OCI-LY7 (cell line): ENCODE data around the gene PPM1L. TPM values are rescaled to one million over a fixed set of nuclear protein-coding genes. Genes with fewer than 3 reads are reported as not detected.

ENCODE experiments used
- BruUV-seq: library from RNA; stranded (reverse); fragments of 400-500 nt; replicated peaks from 2 replicates; lab custom pipeline; 2021; lab: Mats Ljungman, UMichigan
- CTCF ChIA-PET: fragments of 300-600 bp; sonication (Branson Sonifier 250); formaldehyde crosslinking; loops from one replicate; lab custom pipeline; 2022; ENCODE audit warnings: antibody characterized with exemption; ENCODE audit not compliant: unreplicated experiment; lab: Charles Lee
- POLR2A ChIA-PET: fragments of 300-600 bp; sonication (Branson Sonifier 250); formaldehyde crosslinking; loops from one replicate; lab custom pipeline; 2022; ENCODE audit warnings: antibody characterized with exemption; lab: Charles Lee
- DNase-seq: peaks from one replicate; pipeline ENCODE4 v3.0.0-alpha.2; 2015; ENCODE audit warnings: low spot score
- H2AFZ ChIP-seq: fragments of 200-600 bp; sonication (generic), shearing (Covaris generic); 2 replicates; pipeline ENCODE4 v1.6.1; 2014; ENCODE audit warnings: mild to moderate bottlenecking, antibody characterized with exemption, low read length, moderate library complexity
- H3K27ac ChIP-seq: fragments of 200-600 bp; sonication (generic); 2 replicates; pipeline ENCODE4 v1.5.1; 2014; ENCODE audit warnings: mixed run types, low read depth, mild to moderate bottlenecking, moderate library complexity, low read length, inconsistent platforms; ENCODE audit not compliant: poor library complexity, severe bottlenecking
- H3K36me3 ChIP-seq: fragments of 200-600 bp; sonication (generic); 2 replicates; pipeline ENCODE4 v1.6.1; 2014; ENCODE audit warnings: mild to moderate bottlenecking, antibody characterized with exemption, low read length, moderate library complexity, mixed read lengths; ENCODE audit not compliant: insufficient read depth
- H3K4me1 ChIP-seq: fragments of 200-600 bp; sonication (generic); 2 replicates; pipeline ENCODE4 v1.5.1; 2014; ENCODE audit warnings: mild to moderate bottlenecking, low read length; ENCODE audit not compliant: insufficient read depth, poor library complexity, severe bottlenecking
- H3K4me2 ChIP-seq: fragments of 200-600 bp; sonication (generic); 2 replicates; pipeline ENCODE4 v1.6.1; 2014; ENCODE audit warnings: mild to moderate bottlenecking, low read length
- H3K4me3 ChIP-seq: fragments of 200-600 bp; sonication (generic); 2 replicates; pipeline ENCODE4 v1.5.1; 2014; ENCODE audit warnings: mild to moderate bottlenecking, low read depth, low read length; ENCODE audit not compliant: poor library complexity, severe bottlenecking
- H3K79me2 ChIP-seq: fragments of 200-600 bp; sonication (generic); 2 replicates; pipeline ENCODE4 v1.6.1; 2016; ENCODE audit warnings: low read depth, mild to moderate bottlenecking, low read length, moderate library complexity, mixed read lengths; ENCODE audit not compliant: insufficient read depth
- H3K9me2 ChIP-seq: fragments of 200-600 bp; sonication (generic); 2 replicates; pipeline ENCODE4 v1.6.1; 2016; ENCODE audit warnings: mild to moderate bottlenecking, low read length, mixed read lengths; ENCODE audit not compliant: insufficient read depth
- H3K9me3 ChIP-seq: fragments of 200-600 bp; sonication (generic); 2 replicates; pipeline ENCODE4 v1.6.1; 2014; ENCODE audit warnings: mild to moderate bottlenecking, mixed run types, low read length, mixed read lengths
- H4K20me1 ChIP-seq: fragments of 200-600 bp; sonication (generic); 2 replicates; pipeline ENCODE4 v1.6.1; 2014; ENCODE audit warnings: mild to moderate bottlenecking, antibody characterized with exemption, low read length, moderate library complexity, mixed read lengths; ENCODE audit not compliant: insufficient read depth
- CTCF ChIP-seq: fragments of 200-600 bp; sonication (generic); conservative IDR thresholded peaks from 2 replicates; pipeline ENCODE4 v1.5.1; 2014; ENCODE audit warnings: mild to moderate bottlenecking, antibody characterized with exemption, low read length, moderate library complexity, mixed read lengths
- EZH2phosphoT487 ChIP-seq: fragments of 200-600 bp; sonication (generic); IDR thresholded peaks from 2 replicates; pipeline ENCODE4 v1.6.1; 2018; ENCODE audit warnings: low read depth, borderline replicate concordance, mild to moderate bottlenecking, mixed run types, antibody characterized with exemption, low read length, moderate library complexity, mixed read lengths
- intact Hi-C: fragments of 100-400 bp; cut with micrococcal nuclease; formaldehyde crosslinking; loops from one replicate; pipeline ENCODE4 v1.10.0; 2022; ENCODE audit not compliant: unreplicated experiment
- total RNA-seq, 2 experiments: library from RNA; depleted of rRNA in 1 of 2; stranded (reverse); fragments of >200 nt in 1 of 2; shearing (Covaris generic) in 1 of 2; gene quantifications; 2 replicates each; pipeline ENCODE4 v1.2.3, GENCODE V29; 2014 to 2022

PPM1L gene
- total RNA-seq, 2 experiments from 2014 or later = 10.3 to 14.7 TPM

GRCh38 chr3:160826408-160826807 is 70.4 kb downstream of the PPM1L start:
- TF ChIP-seq EZH2phosphoT487 = no peak
- TF ChIP-seq CTCF = no peak
- intact Hi-C loops = no loop called here
- Histone ChIP-seq H3K9me2 (no peaks in the 10 kb centered on the region), H3K4me1 (no peaks in the 10 kb centered on the region), H3K9me3 (no peaks in the 10 kb centered on the region), H4K20me1 (no peaks in the 10 kb centered on the region), H2AFZ (no peak overlapping the region), H3K79me2 (no peaks in the 10 kb centered on the region), H3K4me2 (no peak overlapping the region), H3K36me3 (no peaks in the 10 kb centered on the region), H3K4me3 (no peak overlapping the region), H3K27ac (no peak overlapping the region)
- BruUV-seq = no TSS peak
- POLR2A ChIA-PET = no interaction called here
- CTCF ChIA-PET = no interaction called here
- DNase-seq = no peak

- H3K79me2 ChIP-seq = no peaks in the 10 kb centered on the region
- no peaks in the 10 kb centered on the region for H3K9me3 ChIP-seq
- H3K9me2 ChIP-seq = no peaks in the 10 kb centered on the region
- ChIA-PET POLR2A (no interaction called here), CTCF (no interaction called here)
- no TSS peak for BruUV-seq
- no peak for DNase-seq
- H3K4me1 ChIP-seq = no peaks in the 10 kb centered on the region
- no peaks in the 10 kb centered on the region for H3K36me3 ChIP-seq
- H3K27ac ChIP-seq = no peak overlapping the region
- no peak overlapping the region for H3K4me2 ChIP-seq
- no peaks in the 10 kb centered on the region for H4K20me1 ChIP-seq
- intact Hi-C loops = no loop called here
- TF ChIP-seq CTCF (no peak), EZH2phosphoT487 (no peak)
- no peak overlapping the region for H3K4me3 ChIP-seq
- no peak overlapping the region for H2AFZ ChIP-seq
These were observed 71.0 kb downstream of the PPM1L start for GRCh38 chr3:160826991-160827390.

GRCh38 chr3:160827516-160827915 is 71.5 kb downstream of the PPM1L start:
- no peak for DNase-seq
- no peak overlapping the region for H3K4me3 ChIP-seq
- H3K36me3 ChIP-seq = no peaks in the 10 kb centered on the region
- no TSS peak for BruUV-seq
- H3K4me1 ChIP-seq = no peaks in the 10 kb centered on the region
- no peak overlapping the region for H3K4me2 ChIP-seq
- H3K9me2 ChIP-seq = no peaks in the 10 kb centered on the region
- no peaks in the 10 kb centered on the region for H3K9me3 ChIP-seq
- TF ChIP-seq EZH2phosphoT487 = no peak
- no peak for TF ChIP-seq CTCF
- no peak overlapping the region for H2AFZ ChIP-seq
- no peak overlapping the region for H3K27ac ChIP-seq
- ChIA-PET POLR2A (no interaction called here), CTCF (no interaction called here)
- H4K20me1 ChIP-seq = no peaks in the 10 kb centered on the region
- intact Hi-C loops = no loop called here
- H3K79me2 ChIP-seq = no peaks in the 10 kb centered on the region
